WI38 (cell line): Measurements from ENCODE around the gene SGCD.

ENCODE experiments used
- H3K4me3 ChIP-seq: 2 replicates; pipeline ENCODE4 v1.5.1; 2011; ENCODE audit warnings: low read depth, mild to moderate bottlenecking, control low read depth, low read length
- TF ChIP-seq, protein P1 (sequence below): IDR thresholded peaks from 2 replicates; pipeline ENCODE4 v1.5.1; 2012; ENCODE audit warnings: low read depth, mild to moderate bottlenecking, control low read depth, low read length

The SGCD gene

GRCh38 chr5:156359476-156359875, 32.5 kb downstream of the SGCD start:
- H3K4me3 ChIP-seq: no peak overlapping the region
- TF ChIP-seq, protein P1, sequence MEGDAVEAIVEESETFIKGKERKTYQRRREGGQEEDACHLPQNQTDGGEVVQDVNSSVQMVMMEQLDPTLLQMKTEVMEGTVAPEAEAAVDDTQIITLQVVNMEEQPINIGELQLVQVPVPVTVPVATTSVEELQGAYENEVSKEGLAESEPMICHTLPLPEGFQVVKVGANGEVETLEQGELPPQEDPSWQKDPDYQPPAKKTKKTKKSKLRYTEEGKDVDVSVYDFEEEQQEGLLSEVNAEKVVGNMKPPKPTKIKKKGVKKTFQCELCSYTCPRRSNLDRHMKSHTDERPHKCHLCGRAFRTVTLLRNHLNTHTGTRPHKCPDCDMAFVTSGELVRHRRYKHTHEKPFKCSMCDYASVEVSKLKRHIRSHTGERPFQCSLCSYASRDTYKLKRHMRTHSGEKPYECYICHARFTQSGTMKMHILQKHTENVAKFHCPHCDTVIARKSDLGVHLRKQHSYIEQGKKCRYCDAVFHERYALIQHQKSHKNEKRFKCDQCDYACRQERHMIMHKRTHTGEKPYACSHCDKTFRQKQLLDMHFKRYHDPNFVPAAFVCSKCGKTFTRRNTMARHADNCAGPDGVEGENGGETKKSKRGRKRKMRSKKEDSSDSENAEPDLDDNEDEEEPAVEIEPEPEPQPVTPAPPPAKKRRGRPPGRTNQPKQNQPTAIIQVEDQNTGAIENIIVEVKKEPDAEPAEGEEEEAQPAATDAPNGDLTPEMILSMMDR: no peak

- TF ChIP-seq, protein P1: no peak
- H3K4me3 ChIP-seq: no peak overlapping the region
These were observed 34.6 kb downstream of the SGCD start for GRCh38 chr5:156361436-156362109.

GRCh38 chr5:156363861-156364260, 36.9 kb downstream of the SGCD start:
- H3K4me3 ChIP-seq: no peak overlapping the region
- TF ChIP-seq, protein P1: no peak

DNA sequence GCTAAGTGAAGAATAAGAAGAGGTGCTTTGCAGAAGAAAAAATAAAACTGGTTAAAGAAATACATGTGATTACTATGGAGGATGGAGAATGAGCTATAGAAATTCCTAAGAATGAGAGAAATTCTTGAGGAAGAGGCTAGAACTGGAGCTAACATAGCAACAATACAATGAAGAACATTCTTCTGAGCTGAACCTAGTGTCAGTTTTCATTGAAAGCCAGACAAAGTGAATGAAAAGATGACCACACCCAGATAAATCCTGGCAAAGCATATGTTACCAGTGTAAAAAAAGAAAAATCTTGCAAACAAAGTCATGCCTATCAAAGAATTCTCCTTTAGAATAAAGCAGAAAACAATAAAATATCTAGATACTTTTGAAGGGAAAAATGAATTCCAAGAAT, 39.6 kb downstream of the SGCD start:
- TF ChIP-seq, protein P1: no peak

GRCh38 chr5:156367597-156367996, 40.6 kb downstream of the SGCD start:
- no peak overlapping the region for H3K4me3 ChIP-seq
- TF ChIP-seq, protein P1: no peak

More for the DNA sequence above, 39.6 kb downstream of the SGCD start:
- no peak overlapping the region for H3K4me3 ChIP-seq

DNA sequence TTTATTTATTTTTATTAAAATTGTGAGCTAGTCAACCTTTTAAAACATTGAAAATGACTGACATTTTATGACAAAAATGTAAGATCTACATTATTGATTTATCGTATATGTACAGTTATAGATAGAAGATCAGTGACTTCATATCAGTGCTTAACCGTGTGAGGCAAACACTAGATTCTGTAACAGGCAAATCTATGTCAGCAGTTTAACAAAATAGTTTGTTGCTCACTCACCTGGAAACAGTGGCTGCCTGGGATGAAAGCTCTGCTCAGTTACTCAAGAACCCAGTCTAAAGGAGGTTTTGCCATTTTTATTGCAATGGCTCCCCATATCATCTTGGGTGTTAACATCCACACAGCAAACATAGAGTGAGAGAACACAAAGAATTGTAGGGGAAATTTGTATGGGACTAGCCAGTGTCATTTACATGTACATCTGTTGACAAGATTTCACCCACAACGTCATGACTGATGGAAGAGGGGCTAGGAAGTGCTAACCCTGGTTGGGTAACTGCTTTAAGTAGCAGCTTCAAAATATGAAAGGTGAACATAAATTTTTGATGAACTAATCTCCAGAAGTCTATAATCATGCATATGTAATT, 49.0 kb downstream of the SGCD start:
- no peak overlapping the region for H3K4me3 ChIP-seq
- TF ChIP-seq, protein P1: no peak

GRCh38 chr5:156376751-156377150, 49.8 kb downstream of the SGCD start:
- TF ChIP-seq, protein P1: no peak
- H3K4me3 ChIP-seq: no peak overlapping the region
